Stimulated activated CD8-positive, alpha-beta memory T cell treated with anti-CD3 and anti-CD28 coated beads, Interleukin-15, amount 100 ng/mL, for 24 hours (primary cell): Measurements from ENCODE around the gene SDK1.

ENCODE experiments used
- DNase-seq: peaks from one replicate; pipeline ENCODE4 v3.0.0-alpha.2; 2020; ENCODE audit warnings: low read depth

The SDK1 gene

GRCh38 chr7:4158441-4159153 lies 857.5 kb downstream of the SDK1 start:
- DNase-seq: no peak

GRCh38 chr7:4159154-4159501 lies 858.1 kb downstream of the SDK1 start:
- no peak for DNase-seq

- DNase-seq: no peak
Observed at GRCh38 chr7:4159761-4160554, 858.9 kb downstream of the SDK1 start.

GRCh38 chr7:4162884-4163564 lies 862.0 kb downstream of the SDK1 start:
- DNase-seq: no peak

GRCh38 chr7:4163565-4164203 lies 862.6 kb downstream of the SDK1 start:
- no peak for DNase-seq

GRCh38 chr7:4164556-4164955 lies 863.5 kb downstream of the SDK1 start:
- DNase-seq: no peak

- no peak for DNase-seq
Observed at GRCh38 chr7:4166340-4166739, 865.3 kb downstream of the SDK1 start.

GRCh38 chr7:4166807-4167206 lies 865.8 kb downstream of the SDK1 start:
- DNase-seq: no peak

GRCh38 chr7:4167385-4167910 lies 866.4 kb downstream of the SDK1 start:
- DNase-seq: no peak

- no peak for DNase-seq
Observed at GRCh38 chr7:4168041-4168440, 867.0 kb downstream of the SDK1 start.

- no peak for DNase-seq
Observed at GRCh38 chr7:4168541-4168940, 867.5 kb downstream of the SDK1 start.

GRCh38 chr7:4169455-4169854 lies 868.4 kb downstream of the SDK1 start:
- no peak for DNase-seq

- no peak for DNase-seq
Observed at GRCh38 chr7:4170997-4171786, 870.1 kb downstream of the SDK1 start.

GRCh38 chr7:4172883-4173282 lies 871.8 kb downstream of the SDK1 start:
- no peak for DNase-seq

GRCh38 chr7:4173615-4174014 lies 872.6 kb downstream of the SDK1 start:
- no peak for DNase-seq

- no peak for DNase-seq
Observed at GRCh38 chr7:4174016-4174415, 873.0 kb downstream of the SDK1 start.

- no peak for DNase-seq
Observed at GRCh38 chr7:4174451-4174850, 873.4 kb downstream of the SDK1 start.

- DNase-seq: no peak
Observed at GRCh38 chr7:4174884-4175283, 873.8 kb downstream of the SDK1 start.

- no peak for DNase-seq
Observed at GRCh38 chr7:4175346-4175973, 874.4 kb downstream of the SDK1 start.

GRCh38 chr7:4177001-4177400 lies 875.9 kb downstream of the SDK1 start:
- no peak for DNase-seq

GRCh38 chr7:4178416-4178815 lies 877.4 kb downstream of the SDK1 start:
- no peak for DNase-seq
